Heart right ventricle (tissue), 16 donors: Measurements from ENCODE around the gene ACBD3. TPM values are rescaled to one million over a fixed set of nuclear protein-coding genes. Genes with fewer than 3 reads are reported as not detected.

Experiments
- ATAC-seq, 8 donors: fragments of 200-7000 bp; cut with Tn5 transposase; one replicate each; pipeline ENCODE4 v1.9.1; 2020; ENCODE audit warnings: mild to moderate bottlenecking in 8 of 8, moderate library complexity in 8 of 8, moderate number of reproducible peaks in 1 of 8
- DNase-seq, 2 donors: peaks; one replicate each; pipeline ENCODE4 v3.0.0-alpha.2; 2020
- H3K27ac ChIP-seq, 10 donors: fragments of 200-600 bp; sonication (generic) in 2 of 10; one replicate each; pipeline versions ENCODE4 v1.5.0 to v1.8.0; 2020 to 2022; ENCODE audit warnings: mild to moderate bottlenecking in 3 of 10
- H3K27me3 ChIP-seq, 7 donors: fragments of 200-600 bp; one replicate each; pipeline ENCODE4 v1.8.0; 2021 to 2022; ENCODE audit warnings: mild to moderate bottlenecking in 2 of 7
- H3K36me3 ChIP-seq, 9 donors: fragments of 200-600 bp; sonication (generic) in 1 of 9; one replicate each; pipeline versions ENCODE4 v1.5.0 to v1.8.0; 2020 to 2022; ENCODE audit warnings: mild to moderate bottlenecking in 2 of 9
- H3K4me1 ChIP-seq, 9 donors: fragments of 200-600 bp; sonication (generic) in 1 of 9; one replicate each; pipeline versions ENCODE4 v1.5.0 to v1.8.0; 2020 to 2022; ENCODE audit warnings: mild to moderate bottlenecking in 4 of 9
- H3K4me3 ChIP-seq, 10 donors: fragments of 200-600 bp; sonication (generic) in 2 of 10; one replicate each; pipeline versions ENCODE4 v1.5.0 to v1.8.0; 2020 to 2022; ENCODE audit warnings: mild to moderate bottlenecking in 7 of 10, moderate library complexity in 2 of 10
- H3K9me3 ChIP-seq, 11 donors: fragments of 200-600 bp in 10 of 11; sonication (generic) in 2 of 11; one replicate each; pipeline versions ENCODE4 v1.5.0 to v1.8.0; 2013 to 2022; ENCODE audit warnings: mild to moderate bottlenecking in 2 of 11, control low read depth in 1 of 11, moderate library complexity in 1 of 11
- CTCF ChIP-seq, 9 donors: fragments of 200-600 bp; sonication (generic) in 2 of 9; IDR thresholded peaks; one replicate each; pipeline versions ENCODE4 v1.5.0 to v1.8.0; 2021 to 2022; ENCODE audit warnings: antibody characterized with exemption in 9 of 9, mild to moderate bottlenecking in 5 of 9, moderate library complexity in 1 of 9
- WGBS, 2 donors: extraction: QIAGEN DNeasy Blood & Tissue Kit; methylation state at CpG; one replicate each; pipeline ENCODE4 v1.1.7; 2013; ENCODE audit warnings: inconsistent platforms in 1 of 2; 5-methylcytosine and 5-hydroxymethylcytosine counted together
- intact Hi-C, 10 donors: fragments of 100-400 bp; cut with DNase I; formaldehyde crosslinking; loops; one replicate each; pipeline versions ENCODE4 v1.11.1 to v1.14.2; 2022
- polyA plus RNA-seq, 2 donors: library from polyadenylated mRNA; stranded (reverse); fragments of 200-250 nt; gene quantifications; one replicate each; pipeline ENCODE4 v1.2.3, GENCODE V29; 2013
- total RNA-seq, 10 donors: library from RNA; stranded (reverse); fragmentation: NEBNext Ultra II Directional in 3 of 10; extraction: Animal tissue kit (Norgen Biotek cat#: 25700) in 3 of 10; gene quantifications; one replicate each; pipeline versions ENCODE4 v1.2.1 to v1.2.4, GENCODE V29; 2021 to 2023
- donor health status: Arrhythmogenic right ventricular cardiomyopathy.
- donor health status: ischemic (EF 13 %, LVEDD 7.1; RV severe dilation, severe dysfunction).
- donor health status: healthy with polysubstance abuse.
- donor health status: DM: no; HTN: yes; CAD: no.
- donor health status: DM: no; HTN: no; CAD: no.
- donor health status: ischemic (EF 25% LVEDD 6.9; RV normal size, moderate dysfunction).
- donor health status: ischemic (EF 25% LVEDD 5.7; RV mildly dilated, moderate dysfunction).
- donor health status: healthy.
- donor health status: DM: yes; HTN: yes; CAD: no.
- donor health status: Ischemic cardiomyopathy.
- donor health status: ischemic (EF 35%, LVEDD 5.7; RV mildly dilated, moderate dysfunction).
- donor health status: nonischemic (EF 11% LVEDD 7.7; RV severe dilation, severe dysfunction).
- donor health status: DM: yes; HTN: yes; CAD: no.
- donor health status: PGD.
- donor health status: ischemic (EF 29% LVEDD 5.4; RV normal size, mild dysfunction).
- donor health status: nonischemic (EF 23%, LVEDD 6.1; RV moderate dilation, normal function).

ACBD3 gene
- total and polyA plus RNA-seq, 12 donors, result 9.3 to 39.1 (median 32.4) TPM

GRCh38 chr1:226109829-226110248, 76.7 kb downstream of the ACBD3 start:
- Histone ChIP-seq H3K27me3 (no peaks in the 10 kb centered on the region), H3K4me1 (peaks cover 18 to 45% (median 34%) of the 10 kb centered on the region in 9 donors), H3K9me3 (no peaks in the 10 kb centered on the region), H3K4me3 (peak overlapping the region; percentile 37 to 75 (median 68)), H3K36me3 (no peaks in the 10 kb centered on the region), H3K27ac (peak overlapping the region; percentile 93 to 100 (median 99))
- ATAC-seq (peak; percentile 83 to 93 (median 89)), DNase-seq (peak; percentile 90 to 92)
- peak in 3 of 9 donors; percentile 43 to 47 (median 47) for TF ChIP-seq CTCF (IDR thresholded peaks at IDR 0.05)
- 1% methylated on average over 29 to 45 of the region's 57 CpGs for WGBS, 2 donors
- intact Hi-C loops, result loop anchor here in 5 of 10 donors (2.0 to 5.0 kb wide), 5 partner anchors 27 to 113 kb away; partner anchors contain the start of genes H3-3A (in 4 of the 5) and SDE2 (in 2 of the 5)

- 9 to 12% methylated on average over 23 of the region's 23 CpGs for WGBS, 2 donors
- peak; percentile 29 to 60 for DNase-seq
- H3K27ac ChIP-seq, result peak overlapping the region; percentile 93 to 100 (median 99)
- ATAC-seq, result peak; percentile 39 to 78 (median 60)
- H3K27me3 ChIP-seq, result no peaks in the 10 kb centered on the region
- intact Hi-C loops, result loop anchor here in 2 of 10 donors (2.0 to 5.0 kb wide), 2 partner anchors 26 to 107 kb away; no protein-coding TSS in a partner anchor
- H3K36me3 ChIP-seq, result no peaks in the 10 kb centered on the region
- no peaks in the 10 kb centered on the region for H3K9me3 ChIP-seq
- no peak for TF ChIP-seq CTCF (IDR thresholded peaks at IDR 0.05)
- H3K4me1 ChIP-seq, result peaks cover 18 to 45% (median 34%) of the 10 kb centered on the region in 9 donors
- peak overlapping the region; percentile 37 to 75 (median 68) for H3K4me3 ChIP-seq
These were observed 77.4 kb downstream of the ACBD3 start for GRCh38 chr1:226108935-226109828.

- WGBS, 2 donors, result 76 to 83% methylated on average over 3 of the region's 3 CpGs
- Histone ChIP-seq H3K4me1 (peaks cover 18 to 38% (median 33%) of the 10 kb centered on the region in 9 donors), H3K36me3 (no peaks in the 10 kb centered on the region), H3K9me3 (no peaks in the 10 kb centered on the region), H3K4me3 (no peak overlapping the region), H3K27me3 (no peaks in the 10 kb centered on the region), H3K27ac (peak overlapping the region in 8 of 10 donors; percentile 99 to 100 (median 99))
- no peak for DNase-seq
- intact Hi-C loops, result loop anchor here in 2 of 10 donors (2.0 to 5.0 kb wide), 2 partner anchors 25 to 105 kb away; no protein-coding TSS in a partner anchor
- no peak for ATAC-seq
- no peak for TF ChIP-seq CTCF (IDR thresholded peaks at IDR 0.05)
These were observed 78.8 kb downstream of the ACBD3 start for GRCh38 chr1:226107471-226108460.
